Fibroblast of lung (primary cell): ENCODE measurements around the gene MSX1. TPM values are rescaled to one million over a fixed set of nuclear protein-coding genes. Genes with fewer than 3 reads are reported as not detected.

Experiments used
- DNase-seq, 2 donors: peaks; one replicate each; pipeline versions ENCODE4 v3.0.0 to v3.0.0-alpha.2; 2010; ENCODE audit warnings: low read depth in 2 of 2
- H2AFZ ChIP-seq: 2 replicates; pipeline ENCODE4 v1.5.1; 2012; ENCODE audit warnings: low read length, control low read depth, inconsistent platforms
- H3K27ac ChIP-seq: 2 replicates; pipeline ENCODE4 v1.5.1; 2011; ENCODE audit warnings: low read length, control low read depth; ENCODE audit not compliant: insufficient read depth
- H3K27me3 ChIP-seq: 2 replicates; pipeline ENCODE4 v1.5.1; 2011; ENCODE audit warnings: mild to moderate bottlenecking, low read length; ENCODE audit not compliant: control insufficient read depth, insufficient read depth
- H3K36me3 ChIP-seq: 2 replicates; pipeline ENCODE4 v1.5.1; 2011; ENCODE audit warnings: low read length; ENCODE audit not compliant: control insufficient read depth, insufficient read depth
- H3K4me1 ChIP-seq: 2 replicates; pipeline ENCODE4 v1.5.1; 2011; ENCODE audit warnings: low read length; ENCODE audit not compliant: control insufficient read depth, insufficient read depth; ENCODE audit errors: extremely low read depth
- H3K4me2 ChIP-seq: 2 replicates; pipeline ENCODE4 v1.5.1; 2011; ENCODE audit warnings: low read length, control low read depth; ENCODE audit not compliant: insufficient read depth; ENCODE audit errors: extremely low read depth
- H3K4me3 ChIP-seq, 4 experiments: fragments of 200-600 bp in 1 of 4; sonication (generic) in 1 of 4; replicated peaks in 1 of 4; 2 replicates each; pipeline ENCODE4 v1.5.1; 2011 to 2016; ENCODE audit warnings: low read length in 4 of 4, low read depth in 3 of 4, mild to moderate bottlenecking in 3 of 4, control low read depth in 2 of 4, inconsistent platforms in 1 of 4, mixed read lengths in 1 of 4; ENCODE audit not compliant: insufficient read depth in 1 of 4; ENCODE audit errors: control extremely low read depth in 1 of 4
- H3K79me2 ChIP-seq: 2 replicates; pipeline ENCODE4 v1.5.1; 2012; ENCODE audit warnings: mild to moderate bottlenecking, low read length, inconsistent platforms; ENCODE audit not compliant: control insufficient read depth, insufficient read depth
- H3K9ac ChIP-seq: 2 replicates; pipeline ENCODE4 v1.5.1; 2011; ENCODE audit warnings: mild to moderate bottlenecking, low read length, control low read depth; ENCODE audit not compliant: insufficient read depth
- H3K9me3 ChIP-seq: 2 replicates; pipeline ENCODE4 v1.5.1; 2012; ENCODE audit warnings: low read depth, low read length; ENCODE audit not compliant: control insufficient read depth, insufficient read depth
- H4K20me1 ChIP-seq: 2 replicates; pipeline ENCODE4 v1.5.1; 2011; ENCODE audit warnings: low read length; ENCODE audit not compliant: control insufficient read depth, insufficient read depth; ENCODE audit errors: extremely low read depth
- EZH2 ChIP-seq: IDR thresholded peaks from 2 replicates; pipeline ENCODE4 v1.5.1; 2012; ENCODE audit warnings: low read length, control low read depth, mild to moderate bottlenecking; ENCODE audit errors: missing control alignments
- polyA plus RNA-seq, 2 donors: library from polyadenylated mRNA; depleted of rRNA in 1 of 2; stranded (reverse) in 1 of 2; unstranded in 1 of 2; fragments of >200 nt; gene quantifications; 2 replicates each; pipeline ENCODE4 v1.2.1, GENCODE V29; 2011 to 2012; ENCODE audit warnings: missing spikeins in 1 of 2
- total RNA-seq: library from RNA; depleted of rRNA; stranded (reverse); fragments of >200 nt; gene quantifications from 2 replicates; pipeline ENCODE4 v1.2.1, GENCODE V29; 2014
- TF ChIP-seq, protein P1 (sequence below), 2 donors: IDR thresholded peaks in 1 of 2; conservative IDR thresholded peaks in 1 of 2; 1 replicate in 1 of 2; 2 replicates in 1 of 2; pipeline ENCODE4 v1.5.1; 2011 to 2012; ENCODE audit warnings: low read length in 2 of 2, control low read depth in 1 of 2, inconsistent platforms in 1 of 2, low read depth in 1 of 2, mild to moderate bottlenecking in 1 of 2

Gene MSX1
- total and polyA plus RNA-seq, 2 donors (not counting 1 experiment from before 2014, with no cell fraction given): 1.3 to 2.1 TPM

DNA sequence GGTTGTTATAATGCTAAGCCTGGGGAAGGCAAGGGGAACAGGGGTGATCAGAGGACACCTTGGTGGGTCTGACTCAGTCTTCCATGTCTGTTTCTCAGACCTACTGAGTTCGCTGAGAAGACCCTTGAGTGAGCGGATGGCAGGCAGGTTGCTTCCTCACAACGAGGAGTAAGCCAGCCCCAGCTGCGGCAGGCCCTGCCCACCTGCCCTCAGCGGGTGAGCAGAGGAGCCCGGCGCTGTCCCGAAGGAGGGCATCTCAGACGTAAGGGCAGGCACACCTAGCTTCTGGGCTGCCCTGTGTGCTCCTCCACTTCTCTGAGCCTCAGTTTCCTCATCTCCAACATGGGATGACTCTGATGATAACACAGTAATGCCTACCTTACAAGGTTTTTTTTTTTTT lies 30.3 kb downstream of the MSX1 start:
- Histone ChIP-seq H3K36me3 (no peaks in the 10 kb centered on the region), H3K9me3 (no peaks in the 10 kb centered on the region), H3K4me2 (no peak overlapping the region), H3K4me1 (no peaks in the 10 kb centered on the region), H3K79me2 (no peaks in the 10 kb centered on the region), H3K27ac (no peak overlapping the region), H3K4me3 (no peak overlapping the region), H3K27me3 (no peaks in the 10 kb centered on the region), H4K20me1 (no peaks in the 10 kb centered on the region), H2AFZ (no peak overlapping the region), H3K9ac (no peak overlapping the region)
- TF ChIP-seq, protein P1, sequence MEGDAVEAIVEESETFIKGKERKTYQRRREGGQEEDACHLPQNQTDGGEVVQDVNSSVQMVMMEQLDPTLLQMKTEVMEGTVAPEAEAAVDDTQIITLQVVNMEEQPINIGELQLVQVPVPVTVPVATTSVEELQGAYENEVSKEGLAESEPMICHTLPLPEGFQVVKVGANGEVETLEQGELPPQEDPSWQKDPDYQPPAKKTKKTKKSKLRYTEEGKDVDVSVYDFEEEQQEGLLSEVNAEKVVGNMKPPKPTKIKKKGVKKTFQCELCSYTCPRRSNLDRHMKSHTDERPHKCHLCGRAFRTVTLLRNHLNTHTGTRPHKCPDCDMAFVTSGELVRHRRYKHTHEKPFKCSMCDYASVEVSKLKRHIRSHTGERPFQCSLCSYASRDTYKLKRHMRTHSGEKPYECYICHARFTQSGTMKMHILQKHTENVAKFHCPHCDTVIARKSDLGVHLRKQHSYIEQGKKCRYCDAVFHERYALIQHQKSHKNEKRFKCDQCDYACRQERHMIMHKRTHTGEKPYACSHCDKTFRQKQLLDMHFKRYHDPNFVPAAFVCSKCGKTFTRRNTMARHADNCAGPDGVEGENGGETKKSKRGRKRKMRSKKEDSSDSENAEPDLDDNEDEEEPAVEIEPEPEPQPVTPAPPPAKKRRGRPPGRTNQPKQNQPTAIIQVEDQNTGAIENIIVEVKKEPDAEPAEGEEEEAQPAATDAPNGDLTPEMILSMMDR (conservative IDR thresholded peaks at IDR 0.05 in 1 of 2, IDR thresholded peaks at IDR 0.05 in 1 of 2; ENCODE audit: low read depth in 1 of 2, low read length in 2 of 2): no peak
- TF ChIP-seq EZH2: no peak
- no peak for DNase-seq

DNA sequence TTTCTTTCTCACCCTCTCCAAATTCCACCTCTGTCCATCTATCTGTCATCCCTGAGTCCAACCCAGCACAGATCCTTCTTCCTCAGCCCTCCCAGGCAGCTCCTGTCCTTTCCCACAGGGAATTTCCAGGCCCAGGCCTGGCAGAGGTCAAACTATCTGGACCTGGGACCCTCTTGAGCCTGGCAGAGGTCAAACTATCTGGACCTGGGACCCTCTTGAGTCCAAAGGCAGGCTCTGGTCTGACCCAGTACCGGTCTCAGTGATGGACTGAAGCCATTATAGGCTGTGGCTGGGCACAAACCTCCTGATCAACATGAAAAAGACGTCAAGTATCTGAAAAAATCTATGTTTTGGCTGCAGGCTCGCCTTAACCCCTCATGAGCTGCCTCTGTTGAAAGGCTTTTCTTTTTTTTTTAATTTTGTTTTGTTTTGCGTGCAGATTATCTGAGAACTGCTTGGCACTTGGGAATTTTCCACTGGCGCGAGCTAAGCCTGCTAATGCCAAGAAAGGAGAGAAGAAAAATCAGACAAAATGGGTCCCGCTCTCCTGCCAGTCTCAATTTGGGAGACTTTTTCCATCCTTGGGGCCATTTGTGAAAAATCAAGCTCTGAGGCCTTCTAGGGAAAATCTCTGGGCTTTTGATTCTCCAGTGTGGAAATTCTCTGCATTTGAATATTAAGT lies 31.2 kb downstream of the MSX1 start:
- H2AFZ ChIP-seq: no peak overlapping the region
- H3K4me2 ChIP-seq: no peak overlapping the region
- no peaks in the 10 kb centered on the region for H3K36me3 ChIP-seq
- no peaks in the 10 kb centered on the region for H3K4me1 ChIP-seq
- no peaks in the 10 kb centered on the region for H3K9me3 ChIP-seq
- H3K27ac ChIP-seq: no peak overlapping the region
- H4K20me1 ChIP-seq: no peaks in the 10 kb centered on the region
- DNase-seq: no peak
- TF ChIP-seq, protein P1 (conservative IDR thresholded peaks at IDR 0.05 in 1 of 2, IDR thresholded peaks at IDR 0.05 in 1 of 2; ENCODE audit: low read depth in 1 of 2, low read length in 2 of 2): no peak
- TF ChIP-seq EZH2: no peak
- no peak overlapping the region for H3K4me3 ChIP-seq
- H3K9ac ChIP-seq: no peak overlapping the region
- no peaks in the 10 kb centered on the region for H3K27me3 ChIP-seq
- H3K79me2 ChIP-seq: no peaks in the 10 kb centered on the region

DNA sequence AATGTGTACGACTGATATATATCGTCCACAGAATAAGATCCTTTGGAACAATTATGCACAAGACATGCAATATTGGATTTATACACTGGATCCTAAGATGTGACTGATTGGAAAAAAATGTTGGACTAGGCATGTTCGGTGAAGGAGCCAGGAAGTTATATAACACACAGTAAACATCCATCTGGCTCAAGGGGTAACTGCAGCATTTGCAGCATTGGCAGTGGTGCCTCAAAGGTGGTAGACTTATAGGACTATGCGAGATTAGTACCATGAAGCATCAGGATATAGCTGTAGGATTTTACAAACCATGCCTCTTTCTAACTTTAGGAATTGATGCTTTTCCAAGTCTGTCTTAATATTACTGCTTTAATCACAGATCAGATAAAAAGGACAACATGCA lies 34.3 kb downstream of the MSX1 start:
- no peak overlapping the region for H3K9ac ChIP-seq
- no peaks in the 10 kb centered on the region for H3K79me2 ChIP-seq
- H3K27me3 ChIP-seq: no peaks in the 10 kb centered on the region
- no peak overlapping the region for H2AFZ ChIP-seq
- no peaks in the 10 kb centered on the region for H3K9me3 ChIP-seq
- TF ChIP-seq, protein P1 (conservative IDR thresholded peaks at IDR 0.05 in 1 of 2, IDR thresholded peaks at IDR 0.05 in 1 of 2; ENCODE audit: low read depth in 1 of 2, low read length in 2 of 2): no peak
- no peak for TF ChIP-seq EZH2
- no peak overlapping the region for H3K27ac ChIP-seq
- no peak overlapping the region for H3K4me2 ChIP-seq
- H3K4me1 ChIP-seq: no peaks in the 10 kb centered on the region
- no peaks in the 10 kb centered on the region for H3K36me3 ChIP-seq
- no peak for DNase-seq
- no peaks in the 10 kb centered on the region for H4K20me1 ChIP-seq
- H3K4me3 ChIP-seq: no peak overlapping the region
